A549 (cell line): ENCODE measurements around the gene IL17A.
"Not testable (repeated sequence)": the region's sequence is repeated elsewhere in the genome, so short reads cannot be mapped to it uniquely, and the experiment has no call there.

ENCODE experiments used
- CTCF ChIP-seq: fragments of >200 bp; sonication (Bioruptor Twin); formaldehyde crosslinking; IDR thresholded peaks from 3 replicates; pipeline ENCODE4 v1.5.1; 2016
- EP300 ChIP-seq, 2 experiments: fragments of >200 bp; sonication (Bioruptor Twin); formaldehyde crosslinking; IDR thresholded peaks; 2 replicates in 1 of 2; 3 replicates in 1 of 2; pipeline ENCODE4 v1.6.1; 2016 to 2017
- PHF8 ChIP-seq: fragments of 200-600 bp; sonication (generic); IDR thresholded peaks from 2 replicates; pipeline ENCODE4 v1.6.1; 2016; ENCODE audit warnings: low read depth, mild to moderate bottlenecking, antibody characterized with exemption, moderate library complexity, borderline replicate concordance
- POLR2A ChIP-seq: IDR thresholded peaks from 2 replicates; pipeline ENCODE4 v1.6.1; 2012; ENCODE audit warnings: mild to moderate bottlenecking, low read length
- RAD21 ChIP-seq, 2 experiments: fragments of >200 bp in 1 of 2; sonication (Bioruptor Twin) in 1 of 2; formaldehyde crosslinking in 1 of 2; IDR thresholded peaks in 1 of 2; conservative IDR thresholded peaks in 1 of 2; 2 replicates in 1 of 2; 3 replicates in 1 of 2; pipeline ENCODE4 v1.6.1; 2012 to 2018; ENCODE audit warnings: inconsistent platforms in 1 of 2
- REST ChIP-seq: fragments of 200-600 bp; sonication (generic); IDR thresholded peaks from 2 replicates; pipeline ENCODE4 v1.6.1; 2016; ENCODE audit warnings: antibody characterized with exemption, mild to moderate bottlenecking, moderate library complexity

GRCh38 chr6:52200088-52200487 is 13.9 kb downstream of the IL17A start:
- not testable (repeated sequence) for TF ChIP-seq POLR2A; CTCF; EP300 (IDR thresholded peaks at IDR 0.05); RAD21 (conservative IDR thresholded peaks at IDR 0.05 in 1 of 2, IDR thresholded peaks at IDR 0.05 in 1 of 2); REST; PHF8
